Liver (tissue), 3 donors: Measurements from ENCODE around the gene RNU2-1.

Source experiments
- CTCF ChIP-seq: fragments of 150-350 bp; IDR thresholded peaks from 2 replicates; pipeline ENCODE4 v1.5.1; 2017; ENCODE audit warnings: improper control_type of control experiment, low read depth, low read length; ENCODE audit not compliant: missing input control
- HNF4A ChIP-seq, 2 donors: conservative IDR thresholded peaks; 2 replicates each; pipeline ENCODE4 v1.6.1; 2016; ENCODE audit warnings: antibody characterized with exemption in 2 of 2, mild to moderate bottlenecking in 2 of 2
- donor health status: healthy.
- donor health status: healthy.

- TF ChIP-seq HNF4A (conservative IDR thresholded peaks at IDR 0.05), result no peak
- TF ChIP-seq CTCF, result no peak
Measured at GRCh38 chr17:43226393-43226792, 7.4 kb downstream of the RNU2-1 start.
